Inflammatory macrophage treated with lipopolysaccharide for 1 hour (primary cell): ENCODE measurements around the gene CCDC157.

ENCODE experiments used
- DNase-seq, 2 donors: peaks; one replicate each; pipeline ENCODE4 v3.0.0-alpha.2; 2020 to 2022

The CCDC157 gene

DNA sequence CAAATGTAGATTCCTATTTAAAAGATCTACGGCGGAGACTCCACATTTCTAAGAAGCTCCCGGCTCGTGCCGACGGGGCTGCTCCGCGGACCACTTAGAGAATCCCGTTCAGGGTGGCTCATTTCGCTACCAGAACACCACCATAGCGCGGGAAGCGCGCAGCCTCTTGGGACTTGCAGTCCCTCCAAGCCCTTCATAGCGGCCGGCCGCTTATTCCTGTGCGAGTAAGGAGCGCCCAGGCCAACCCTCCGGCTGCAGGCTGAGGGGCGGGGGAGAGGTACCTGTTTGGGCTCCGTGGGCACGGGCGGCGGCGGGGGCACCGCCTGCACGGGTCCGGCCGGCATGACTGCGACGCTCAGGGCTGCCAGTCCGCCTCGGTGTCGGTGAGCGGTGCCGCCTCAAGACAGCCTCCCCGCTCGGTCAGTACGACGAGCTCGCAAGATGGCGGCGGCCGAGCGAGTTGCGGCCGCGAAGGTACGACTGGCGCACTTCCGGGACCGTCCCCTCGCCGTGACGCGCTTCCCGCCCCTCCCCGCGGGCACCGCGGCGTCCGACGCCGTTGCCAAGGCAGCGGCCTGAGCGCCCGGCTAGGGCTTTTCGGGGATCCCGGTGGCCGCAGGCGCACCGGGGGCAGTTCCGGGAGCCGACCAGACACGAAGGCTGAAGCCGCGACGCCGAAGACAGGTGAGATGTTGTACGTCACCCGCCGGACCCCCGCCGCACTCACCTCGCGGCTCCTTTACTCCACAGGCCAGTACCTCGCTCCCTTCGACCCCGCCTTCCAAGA, at the start of gene CCDC157, which contains the start of gene SF3A1:
TSS of gene CCDC157 (plus strand) at position 559 of the 787 bp plus-strand sequence. CDS start 8,994 bp downstream, outside the sequence.
TSS of gene SF3A1 (minus strand) at position 446 of the 787 bp plus-strand sequence. CDS start at position 344, 102 bp downstream.
- peak; percentile 82 to 91 for DNase-seq

- no peak for DNase-seq
Measured at GRCh38 chr22:30307041-30307574, 49.7 kb upstream of the CCDC157 start.

DNA sequence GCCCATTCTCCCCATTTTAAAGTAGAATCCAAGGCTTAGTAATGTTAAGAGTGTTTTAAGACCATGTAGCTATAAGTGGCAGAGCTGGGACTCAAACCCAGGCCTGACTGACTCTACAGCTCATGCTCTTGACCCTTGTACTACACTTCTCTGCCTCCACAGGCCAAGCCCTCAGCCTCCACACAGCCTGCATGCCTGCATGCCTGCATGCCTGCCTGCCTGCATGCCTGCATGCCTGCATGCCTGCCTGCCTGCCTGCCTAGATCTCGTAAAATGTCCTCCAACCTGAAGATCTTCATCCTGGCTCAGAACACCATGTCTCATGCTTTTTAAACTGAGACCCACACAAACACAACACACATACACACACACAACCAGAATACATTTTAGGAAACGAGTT, 48.7 kb upstream of the CCDC157 start:
- DNase-seq: no peak

DNA sequence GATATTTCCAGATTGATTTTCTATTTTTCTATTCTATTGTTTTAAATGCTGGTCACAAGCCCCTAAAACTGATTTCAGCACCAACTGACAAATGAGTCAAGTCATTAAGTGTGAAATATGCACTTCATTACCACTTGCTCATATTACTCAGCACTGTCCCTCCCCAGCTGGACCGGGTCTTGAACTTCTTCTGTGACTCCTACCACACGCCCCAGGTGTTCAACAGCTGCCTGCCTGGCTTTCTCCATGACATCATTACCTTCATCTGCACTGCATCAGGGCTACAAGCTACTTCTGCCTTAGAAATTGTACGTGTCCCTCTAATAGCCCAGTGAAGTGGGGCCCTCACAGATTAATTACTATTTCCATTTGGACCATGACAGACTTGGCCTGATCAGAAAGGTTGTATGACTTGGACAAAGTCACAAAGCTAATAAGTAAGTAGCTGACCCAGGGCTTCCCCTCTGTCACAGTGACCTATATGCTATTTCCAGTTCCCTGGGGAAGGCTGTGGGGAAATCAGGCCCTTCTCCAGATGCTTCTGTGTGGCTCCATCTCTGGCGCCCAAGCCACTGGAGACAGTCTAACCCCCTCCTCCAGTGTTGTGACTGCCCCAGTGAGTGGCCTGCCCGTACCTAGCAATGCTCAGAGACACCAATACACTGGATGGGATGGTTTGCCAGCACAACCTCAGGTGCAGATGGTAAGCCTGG, 48.1 kb upstream of the CCDC157 start:
- DNase-seq: peak in 1 of 2 donors; percentile 43

- DNase-seq: peak; percentile 79 to 89
Measured at GRCh38 chr22:30309951-30310741, 46.7 kb upstream of the CCDC157 start.

DNA sequence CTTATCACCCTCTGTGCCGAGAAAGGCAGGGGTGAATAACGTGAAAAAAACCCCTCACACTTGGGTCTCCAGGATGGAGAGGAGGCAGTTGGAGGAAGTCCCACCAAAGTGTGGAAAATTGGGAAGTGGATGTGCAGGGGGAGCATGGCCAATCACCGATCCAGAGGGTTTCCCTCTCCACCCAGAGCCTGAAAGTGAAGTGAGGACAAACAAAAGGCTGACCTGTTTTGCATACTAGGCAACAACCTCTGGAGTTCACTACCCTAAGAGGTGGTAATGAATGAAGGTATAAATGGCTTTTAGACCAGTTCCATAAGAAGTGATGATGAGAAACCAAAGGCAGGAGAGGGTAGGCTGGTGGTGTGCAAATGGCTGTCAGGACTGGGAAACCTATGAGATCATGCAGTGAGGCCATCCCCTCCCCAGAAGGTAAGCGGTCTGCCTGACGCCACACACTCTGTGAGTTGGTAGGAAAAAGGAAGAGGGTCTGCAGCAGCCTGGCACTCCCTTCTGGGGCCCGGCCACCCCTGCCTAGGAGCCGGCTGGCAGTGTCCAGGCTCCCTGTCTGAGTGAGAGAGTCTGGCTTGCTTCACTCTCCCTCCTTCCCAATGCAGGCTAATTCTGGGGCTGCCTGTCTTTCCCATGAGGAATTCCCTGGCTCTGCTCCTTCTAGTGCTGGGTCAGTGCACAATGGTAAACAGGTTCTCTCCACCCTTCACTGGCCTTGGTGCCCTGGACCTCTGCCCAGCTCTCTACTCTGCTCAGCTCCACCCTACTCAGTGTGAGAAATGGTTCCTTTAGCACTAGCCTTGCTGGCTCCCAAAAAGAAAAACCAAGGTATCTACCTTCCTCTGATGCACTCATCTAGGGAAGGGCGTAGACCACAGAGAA, 45.7 kb upstream of the CCDC157 start:
- no peak for DNase-seq

GRCh38 chr22:30312053-30312452, 44.8 kb upstream of the CCDC157 start:
- peak in 1 of 2 donors; percentile 35 for DNase-seq

GRCh38 chr22:30313527-30314363, 43.1 kb upstream of the CCDC157 start:
- DNase-seq: no peak

DNA sequence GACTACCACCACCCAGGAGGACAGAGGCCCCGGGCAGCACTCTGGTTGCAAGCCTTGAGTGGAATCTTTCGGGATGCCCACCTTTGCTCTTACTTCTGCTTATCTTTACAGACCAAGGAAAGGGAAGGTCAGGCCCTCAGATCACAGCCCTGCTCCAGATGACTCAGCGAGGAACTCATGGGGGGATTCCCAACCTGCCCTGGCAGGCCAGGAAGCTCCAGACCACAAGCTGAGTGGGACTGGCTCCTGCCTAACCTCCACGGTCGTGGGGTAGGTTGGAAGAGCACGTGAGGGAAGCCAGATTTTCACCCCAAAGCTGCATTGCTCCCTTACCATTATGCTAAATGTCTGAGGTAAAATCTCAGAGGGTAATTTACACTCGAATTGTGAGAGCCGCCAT, 41.9 kb upstream of the CCDC157 start:
- DNase-seq: peak; percentile 71 to 96

DNA sequence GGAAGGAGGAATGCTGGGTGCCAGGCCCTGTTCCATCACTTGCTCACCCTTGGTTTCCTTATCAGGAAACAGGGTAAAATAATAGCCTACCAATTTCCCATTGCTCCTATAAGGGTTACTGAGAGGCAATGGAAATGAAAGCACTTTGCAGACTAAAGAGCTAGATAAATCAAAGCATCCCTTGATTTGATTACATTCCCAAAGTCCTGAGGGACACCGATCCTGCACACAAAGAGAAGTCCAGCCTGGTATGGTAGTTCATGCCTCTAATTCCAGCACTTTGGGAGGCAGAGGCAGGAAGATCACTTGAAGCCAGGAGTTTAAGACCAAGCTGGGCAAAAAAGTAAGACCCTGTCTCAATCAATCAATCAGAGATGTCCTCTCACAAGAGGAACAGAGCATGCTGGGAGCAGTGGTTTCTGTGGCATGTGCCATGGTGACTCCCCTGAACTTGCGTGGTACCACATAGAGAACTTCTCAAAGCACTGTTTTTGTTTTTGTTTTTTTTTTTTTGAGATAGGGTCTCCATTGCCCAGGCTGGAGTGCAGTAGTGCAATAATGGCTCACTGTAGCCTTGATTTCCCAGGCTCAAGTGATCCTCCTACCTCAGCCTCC, 40.7 kb upstream of the CCDC157 start:
- no peak for DNase-seq

- no peak for DNase-seq
Measured at GRCh38 chr22:30317778-30318177, 39.0 kb upstream of the CCDC157 start.

DNA sequence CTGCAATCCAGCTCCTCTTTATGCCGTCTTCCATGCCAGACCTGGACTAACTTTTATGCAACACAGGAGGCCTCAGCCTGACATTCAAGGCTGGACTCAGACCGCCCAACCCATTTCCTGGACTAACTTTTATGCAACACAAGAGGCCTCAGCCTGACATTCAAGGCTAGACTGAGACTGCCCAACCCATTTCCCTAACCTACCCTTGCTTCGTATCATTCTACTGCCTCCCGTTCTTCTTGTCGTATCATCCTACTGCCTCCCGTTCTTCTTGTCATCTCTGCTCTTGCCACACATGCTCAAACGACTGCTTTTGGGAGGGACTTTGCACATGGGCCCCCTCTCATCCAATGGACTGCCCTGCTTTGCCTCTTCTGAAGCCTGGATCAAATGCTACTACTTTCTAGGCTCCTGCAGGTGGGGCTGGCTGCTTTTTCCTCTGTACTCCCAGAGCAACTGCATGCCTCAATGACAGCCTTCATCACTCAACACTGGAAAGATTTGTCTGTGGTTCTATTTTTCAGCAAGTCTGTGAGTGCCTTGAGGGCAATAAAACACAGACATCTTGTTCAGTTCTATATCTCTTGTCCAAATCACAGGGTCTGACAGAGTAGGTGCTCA, 37.9 kb upstream of the CCDC157 start:
- peak in 1 of 2 donors; percentile 37 for DNase-seq

DNA sequence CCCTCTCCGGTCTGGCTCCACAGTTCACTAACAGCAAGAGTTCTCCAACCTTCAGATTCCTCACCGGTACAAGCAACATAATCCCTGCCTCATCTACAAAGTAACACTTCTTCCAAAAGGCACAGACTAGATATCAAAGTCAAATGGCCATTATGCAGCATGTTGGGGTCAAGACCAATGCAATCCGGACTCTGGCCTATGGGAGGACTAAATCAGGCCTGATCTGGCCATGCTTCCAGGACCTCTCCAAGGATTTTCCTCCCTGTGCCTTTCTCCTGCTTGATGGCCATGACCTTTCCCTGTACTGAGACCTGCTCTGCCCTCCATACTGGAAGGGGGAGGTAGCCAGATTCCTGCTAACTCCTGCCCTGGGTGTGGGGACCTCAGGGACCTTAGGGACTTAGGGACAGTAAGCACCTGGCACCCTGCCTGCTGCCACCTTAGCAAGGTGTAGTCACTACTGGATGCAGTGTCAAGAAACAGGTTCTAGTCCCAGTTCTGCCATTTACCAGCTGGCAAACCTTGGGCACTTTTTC, 36.7 kb upstream of the CCDC157 start:
- no peak for DNase-seq

- no peak for DNase-seq
Measured at GRCh38 chr22:30321461-30321860, 35.3 kb upstream of the CCDC157 start.

- DNase-seq: no peak
Measured at GRCh38 chr22:30323246-30323645, 33.6 kb upstream of the CCDC157 start.

DNA sequence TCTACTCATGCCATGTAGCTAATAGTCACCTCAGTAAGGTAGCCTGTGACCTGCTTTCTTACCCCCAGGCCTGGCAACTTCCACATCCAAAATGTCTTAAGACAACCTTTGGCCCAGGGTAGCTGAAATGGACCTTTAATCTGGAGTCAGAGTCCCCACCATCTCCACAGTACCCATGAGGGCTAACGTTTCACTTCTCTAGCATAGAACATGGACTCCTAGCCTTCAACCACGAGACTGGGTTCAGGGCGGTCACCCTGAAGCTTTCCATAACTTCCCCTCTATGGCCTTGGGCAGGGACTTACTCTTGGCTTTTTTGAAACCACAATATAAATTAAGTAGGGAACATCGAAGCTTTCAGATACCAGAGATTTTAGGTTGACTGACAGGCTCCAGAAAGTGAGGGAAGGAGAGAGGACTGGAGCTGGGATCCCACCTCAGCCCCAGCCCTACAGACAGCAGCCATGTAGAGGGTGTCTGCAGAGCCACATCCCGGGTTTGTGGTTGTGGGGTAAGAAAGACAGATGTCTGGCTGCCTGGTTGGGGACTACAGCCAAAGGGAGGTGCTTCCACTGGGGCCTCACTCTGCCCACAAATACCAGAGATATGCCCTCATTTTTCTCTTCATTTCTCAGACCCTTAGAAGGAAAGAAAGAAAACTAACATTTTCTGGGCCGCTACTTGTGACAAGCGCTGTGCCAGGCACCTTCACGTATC, 32.6 kb upstream of the CCDC157 start:
- peak; percentile 58 to 60 for DNase-seq

GRCh38 chr22:30325065-30325720, 31.6 kb upstream of the CCDC157 start:
- DNase-seq: peak; percentile 78 to 94

DNA sequence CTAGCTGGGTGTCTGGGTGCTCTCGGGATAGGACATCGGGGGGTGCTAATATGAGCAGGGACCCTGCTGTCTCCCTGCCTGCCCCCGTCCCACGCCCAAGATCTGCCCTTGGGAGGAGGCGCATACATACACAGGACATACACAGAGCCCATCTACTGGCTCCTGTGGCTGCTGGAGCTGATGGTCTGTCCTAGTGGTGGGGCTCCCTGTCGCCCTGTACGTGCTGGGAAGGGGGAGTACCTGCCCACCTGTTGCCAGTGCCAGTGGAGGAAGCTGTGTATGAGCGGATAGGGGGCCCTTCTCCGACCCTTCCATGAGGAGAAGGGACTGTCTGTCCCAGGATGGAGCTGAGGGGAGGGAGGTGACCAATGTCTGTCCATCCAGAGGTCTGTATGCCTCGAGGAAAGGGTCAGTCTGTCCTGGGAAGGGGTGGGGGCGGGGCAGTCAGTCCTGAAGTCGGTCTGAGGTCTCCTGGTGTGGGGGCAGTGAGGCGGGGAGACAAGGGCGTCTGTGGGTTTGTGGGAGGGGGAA, 31.0 kb upstream of the CCDC157 start:
- no peak for DNase-seq
